IMR-90 (cell line): ENCODE measurements around the gene KLHL14. TPM values are rescaled to one million over a fixed set of nuclear protein-coding genes. Genes with fewer than 3 reads are reported as not detected.

ENCODE experiments used
- ATAC-seq: fragments of 200-7000 bp; cut with Tn5 transposase; 2 replicates; pipeline ENCODE4 v1.9.1; 2020; ENCODE audit warnings: low read depth, mild to moderate bottlenecking, moderate library complexity
- BruUV-seq: library from RNA; stranded (reverse); fragments of 400-500 nt; replicated peaks from 2 replicates; lab custom pipeline; 2021; lab: Mats Ljungman, UMichigan
- CTCF ChIA-PET: fragments of 300-600 bp; formaldehyde crosslinking; extraction: SDS; loops from one replicate; lab custom pipeline; 2021; ENCODE audit warnings: antibody characterized with exemption; lab: Yijun Ruan, JAX
- POLR2A ChIA-PET: fragments of 300-600 bp; sonication (Branson Sonifier 250); formaldehyde crosslinking; loops from one replicate; lab custom pipeline; 2022; ENCODE audit warnings: antibody characterized with exemption; ENCODE audit not compliant: unreplicated experiment; lab: Charles Lee
- DNase-seq: peaks from one replicate; pipeline ENCODE4 v3.0.0; 2013
- H2AFZ ChIP-seq: replicated peaks from 2 replicates; pipeline ENCODE3; 2013; ENCODE audit warnings: low read length, mild to moderate bottlenecking; ENCODE audit not compliant: poor library complexity
- H2AK5ac ChIP-seq: 2 replicates; pipeline ENCODE4 v1.6.1; 2013; ENCODE audit warnings: low read depth, low read length, inconsistent platforms
- H2AK9ac ChIP-seq: replicated peaks from 2 replicates; pipeline ENCODE3; 2013; ENCODE audit warnings: mild to moderate bottlenecking, low read depth, low read length, moderate library complexity; ENCODE audit not compliant: poor library complexity
- H2BK120ac ChIP-seq: 2 replicates; pipeline ENCODE4 v1.6.1; 2013; ENCODE audit warnings: low read depth, low read length, inconsistent platforms
- H2BK15ac ChIP-seq: 3 replicates; pipeline ENCODE4 v1.6.1; 2013; ENCODE audit warnings: low read depth, low read length, inconsistent platforms
- H2BK20ac ChIP-seq: 2 replicates; pipeline ENCODE4 v1.6.1; 2013; ENCODE audit warnings: low read depth, mild to moderate bottlenecking, inconsistent platforms, low read length, moderate library complexity
- H2BK5ac ChIP-seq: 2 replicates; pipeline ENCODE4 v1.6.1; 2013; ENCODE audit warnings: mild to moderate bottlenecking, low read depth, low read length, inconsistent platforms; ENCODE audit not compliant: poor library complexity, severe bottlenecking
- H3K14ac ChIP-seq: replicated peaks from 2 replicates; pipeline ENCODE4 v1.6.1; 2013; ENCODE audit warnings: low read depth, low read length, inconsistent platforms
- H3K18ac ChIP-seq: 2 replicates; pipeline ENCODE4 v1.6.1; 2013; ENCODE audit warnings: low read depth, low read length, control low read depth
- H3K23ac ChIP-seq: 2 replicates; pipeline ENCODE4 v1.6.1; 2013; ENCODE audit warnings: low read depth, low read length, inconsistent platforms
- H3K27ac ChIP-seq: 2 replicates; pipeline ENCODE4 v1.5.1; 2013; ENCODE audit warnings: mild to moderate bottlenecking, control low read depth, low read length; ENCODE audit not compliant: insufficient read depth
- H3K27me3 ChIP-seq: 2 replicates; pipeline ENCODE4 v1.6.1; 2013; ENCODE audit warnings: low read length; ENCODE audit not compliant: control insufficient read depth, insufficient read depth
- H3K36me3 ChIP-seq: 2 replicates; pipeline ENCODE4 v1.6.1; 2013; ENCODE audit warnings: low read length, mixed read lengths; ENCODE audit not compliant: control insufficient read depth, insufficient read depth
- H3K4ac ChIP-seq: 2 replicates; pipeline ENCODE4 v1.6.1; 2013; ENCODE audit warnings: low read depth, low read length, inconsistent platforms
- H3K4me1 ChIP-seq: 2 replicates; pipeline ENCODE4 v1.6.1; 2013; ENCODE audit warnings: low read length, mixed read lengths; ENCODE audit not compliant: control insufficient read depth, insufficient read depth
- H3K4me2 ChIP-seq: 2 replicates; pipeline ENCODE4 v1.6.1; 2013; ENCODE audit warnings: low read depth, mild to moderate bottlenecking, control low read depth, low read length, moderate library complexity
- H3K4me3 ChIP-seq: 2 replicates; pipeline ENCODE4 v1.5.1; 2013; ENCODE audit warnings: low read depth, mild to moderate bottlenecking, control low read depth, low read length, moderate library complexity; ENCODE audit not compliant: insufficient read depth
- H3K56ac ChIP-seq: 2 replicates; pipeline ENCODE4 v1.6.1; 2013; ENCODE audit warnings: low read length, inconsistent platforms; ENCODE audit not compliant: insufficient read depth; ENCODE audit errors: extremely low read depth
- H3K79me1 ChIP-seq, 2 experiments: 2 replicates each; pipeline ENCODE4 v1.6.1; 2013; ENCODE audit warnings: low read length in 2 of 2, inconsistent platforms in 1 of 2, low read depth in 1 of 2
- H3K9ac ChIP-seq: 2 replicates; pipeline ENCODE4 v1.6.1; 2013; ENCODE audit warnings: low read depth, low read length, control low read depth
- H3K9me1 ChIP-seq: 2 replicates; pipeline ENCODE4 v1.6.1; 2013; ENCODE audit warnings: low read length, inconsistent platforms; ENCODE audit not compliant: insufficient read depth
- H3K9me3 ChIP-seq: 2 replicates; pipeline ENCODE4 v1.6.1; 2013; ENCODE audit warnings: low read length; ENCODE audit not compliant: control insufficient read depth, insufficient read depth
- H4K20me1 ChIP-seq: 2 replicates; pipeline ENCODE4 v1.6.1; 2013; ENCODE audit warnings: low read length, inconsistent platforms; ENCODE audit not compliant: insufficient read depth
- H4K5ac ChIP-seq: 2 replicates; pipeline ENCODE4 v1.6.1; 2013; ENCODE audit warnings: mild to moderate bottlenecking, low read depth, low read length, control low read depth
- H4K8ac ChIP-seq, 2 experiments: 2 replicates each; pipeline ENCODE4 v1.6.1; 2013; ENCODE audit warnings: low read depth in 2 of 2, low read length in 2 of 2, control low read depth in 1 of 2, inconsistent platforms in 1 of 2
- H4K91ac ChIP-seq: 2 replicates; pipeline ENCODE4 v1.6.1; 2013; ENCODE audit warnings: low read depth, low read length, inconsistent platforms; ENCODE audit not compliant: insufficient read depth
- BHLHE40 ChIP-seq: fragments of 150-350 bp; IDR thresholded peaks from 2 replicates; pipeline ENCODE4 v1.6.1; 2016; ENCODE audit warnings: mild to moderate bottlenecking, low read depth, low read length
- CEBPB ChIP-seq: IDR thresholded peaks from 2 replicates; pipeline ENCODE4 v1.6.1; 2012; ENCODE audit warnings: low read depth, low read length, improper control_type of control experiment
- CHD1 ChIP-seq: IDR thresholded peaks from 2 replicates; pipeline ENCODE4 v1.6.1; 2012; ENCODE audit warnings: low read depth, low read length, improper control_type of control experiment
- MAFK ChIP-seq: IDR thresholded peaks from 2 replicates; pipeline ENCODE4 v1.6.1; 2012; ENCODE audit warnings: low read depth, low read length, improper control_type of control experiment
- MAZ ChIP-seq: IDR thresholded peaks from 2 replicates; pipeline ENCODE4 v1.6.1; 2012; ENCODE audit warnings: low read depth, mild to moderate bottlenecking, low read length, improper control_type of control experiment, moderate library complexity, borderline replicate concordance
- POLR2A ChIP-seq: IDR thresholded peaks from 2 replicates; pipeline ENCODE4 v1.6.1; 2012; ENCODE audit warnings: mild to moderate bottlenecking, low read depth, low read length
- RAD21 ChIP-seq: IDR thresholded peaks from 2 replicates; pipeline ENCODE4 v1.6.1; 2012; ENCODE audit warnings: low read length, improper control_type of control experiment
- RCOR1 ChIP-seq: IDR thresholded peaks from 2 replicates; pipeline ENCODE4 v1.6.1; 2012; ENCODE audit warnings: mild to moderate bottlenecking, low read length, improper control_type of control experiment; ENCODE audit not compliant: insufficient replicate concordance
- SMC3 ChIP-seq: fragments of 150-350 bp; IDR thresholded peaks from 2 replicates; pipeline ENCODE4 v1.6.1; 2016; ENCODE audit warnings: low read depth, mild to moderate bottlenecking, antibody characterized with exemption, low read length, moderate library complexity
- WGBS, 2 experiments: methylation state at CpG; one replicate each; pipeline versions ENCODE4 v1.1.5 to v1.1.7; 2013; ENCODE audit warnings: missing lambda C conversion rate in 2 of 2; ENCODE audit not compliant: insufficient read length in 1 of 2; ENCODE audit errors: extremely low coverage in 2 of 2; 5-methylcytosine and 5-hydroxymethylcytosine counted together
- dilution Hi-C: fragments of 300-500 bp; cut with HindIII; formaldehyde crosslinking; loops from one replicate; pipeline ENCODE4 v1.14.3; 2018; ENCODE audit warnings: low sequenced_read_pairs; ENCODE audit not compliant: unreplicated experiment
- in situ Hi-C: fragments of 300-500 bp; cut with MboI; formaldehyde crosslinking; loops from 3 replicates; pipeline ENCODE4 v1.14.3; 2019; ENCODE audit warnings: low sequenced_read_pairs, inconsistent platforms, mixed read lengths
- intact Hi-C: fragments of 100-400 bp; cut with micrococcal nuclease; formaldehyde crosslinking; loops from 2 replicates; pipeline ENCODE4 v1.10.0; 2022
- polyA plus RNA-seq, 3 experiments: library from polyadenylated mRNA; depleted of rRNA; stranded (reverse); fragments of >200 nt; gene quantifications; 2 replicates each; pipeline ENCODE4 v1.2.3, GENCODE V29; 2012; ENCODE audit warnings: low replicate concordance in 1 of 3
- total RNA-seq: library from RNA; depleted of rRNA; stranded (reverse); fragments of >200 nt; gene quantifications from 2 replicates; pipeline ENCODE4 v1.2.3, GENCODE V29; 2012
- TF ChIP-seq, protein P1 (sequence below): conservative IDR thresholded peaks from 2 replicates; pipeline ENCODE4 v1.5.1; 2012; ENCODE audit warnings: mild to moderate bottlenecking, low read depth, low read length, improper control_type of control experiment
- TF ChIP-seq, protein P2 (sequence below): fragments of 150-350 bp; IDR thresholded peaks from 2 replicates; pipeline ENCODE4 v1.6.1; 2016; ENCODE audit warnings: low read depth, mild to moderate bottlenecking, low read length, moderate library complexity, borderline replicate concordance

KLHL14 gene
- total and polyA plus RNA-seq, 2 of the 4 experiments (the other 2 are of a cell fraction) = not detected

DNA sequence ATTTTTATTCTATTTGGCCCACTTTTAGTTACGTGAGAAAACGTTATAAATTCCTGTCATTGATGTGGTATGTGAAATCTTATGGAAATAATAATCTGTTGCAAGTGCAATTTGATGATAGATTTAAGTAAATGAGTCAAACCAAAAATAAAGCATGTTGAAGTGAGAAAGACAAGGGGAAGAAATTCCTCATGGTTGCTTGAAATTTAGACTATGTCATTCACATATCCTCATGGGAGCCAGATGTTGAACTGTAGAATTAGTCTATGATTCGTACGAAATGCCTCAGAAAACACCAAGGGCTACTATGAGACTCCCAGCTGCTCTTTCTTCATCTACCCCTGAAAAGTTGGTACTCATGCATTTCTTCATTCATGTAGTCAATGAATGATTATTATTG, 55.7 kb downstream of the KLHL14 start:
- H3K56ac ChIP-seq = no peak overlapping the region

More for the DNA sequence above, 55.7 kb downstream of the KLHL14 start:
- ChIA-PET CTCF (no interaction called here), POLR2A (no interaction called here)
- H2BK15ac ChIP-seq = no peak overlapping the region
- no peaks in the 10 kb centered on the region for H3K9me1 ChIP-seq
- H4K20me1 ChIP-seq = no peaks in the 10 kb centered on the region
- H3K4ac ChIP-seq = no peak overlapping the region
- WGBS, 2 experiments = no CpG with 5 or more reads among the region's 4 CpGs
- no peaks in the 10 kb centered on the region for H3K79me1 ChIP-seq
- BruUV-seq = no TSS peak
- no peak overlapping the region for H2BK120ac ChIP-seq
- H2BK20ac ChIP-seq = no peak overlapping the region
- dilution Hi-C loops (no loop called here), in situ Hi-C loops (no loop called here), intact Hi-C loops (no loop called here)
- no peak overlapping the region for H3K14ac ChIP-seq
- H3K4me1 ChIP-seq = no peaks in the 10 kb centered on the region
- H3K18ac ChIP-seq = no peak overlapping the region
- H4K5ac ChIP-seq = no peak overlapping the region
- no peak overlapping the region for H2AFZ ChIP-seq
- H4K91ac ChIP-seq = no peak overlapping the region
- no peaks in the 10 kb centered on the region for H3K36me3 ChIP-seq
- no peak overlapping the region for H3K9ac ChIP-seq
- H2BK5ac ChIP-seq = no peak overlapping the region
- no peak overlapping the region for H3K4me2 ChIP-seq
- no peak for ATAC-seq
- no peak for TF ChIP-seq MAFK
- no peak for TF ChIP-seq MAZ
- TF ChIP-seq, protein P1, sequence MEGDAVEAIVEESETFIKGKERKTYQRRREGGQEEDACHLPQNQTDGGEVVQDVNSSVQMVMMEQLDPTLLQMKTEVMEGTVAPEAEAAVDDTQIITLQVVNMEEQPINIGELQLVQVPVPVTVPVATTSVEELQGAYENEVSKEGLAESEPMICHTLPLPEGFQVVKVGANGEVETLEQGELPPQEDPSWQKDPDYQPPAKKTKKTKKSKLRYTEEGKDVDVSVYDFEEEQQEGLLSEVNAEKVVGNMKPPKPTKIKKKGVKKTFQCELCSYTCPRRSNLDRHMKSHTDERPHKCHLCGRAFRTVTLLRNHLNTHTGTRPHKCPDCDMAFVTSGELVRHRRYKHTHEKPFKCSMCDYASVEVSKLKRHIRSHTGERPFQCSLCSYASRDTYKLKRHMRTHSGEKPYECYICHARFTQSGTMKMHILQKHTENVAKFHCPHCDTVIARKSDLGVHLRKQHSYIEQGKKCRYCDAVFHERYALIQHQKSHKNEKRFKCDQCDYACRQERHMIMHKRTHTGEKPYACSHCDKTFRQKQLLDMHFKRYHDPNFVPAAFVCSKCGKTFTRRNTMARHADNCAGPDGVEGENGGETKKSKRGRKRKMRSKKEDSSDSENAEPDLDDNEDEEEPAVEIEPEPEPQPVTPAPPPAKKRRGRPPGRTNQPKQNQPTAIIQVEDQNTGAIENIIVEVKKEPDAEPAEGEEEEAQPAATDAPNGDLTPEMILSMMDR = no peak
- TF ChIP-seq, protein P2, sequence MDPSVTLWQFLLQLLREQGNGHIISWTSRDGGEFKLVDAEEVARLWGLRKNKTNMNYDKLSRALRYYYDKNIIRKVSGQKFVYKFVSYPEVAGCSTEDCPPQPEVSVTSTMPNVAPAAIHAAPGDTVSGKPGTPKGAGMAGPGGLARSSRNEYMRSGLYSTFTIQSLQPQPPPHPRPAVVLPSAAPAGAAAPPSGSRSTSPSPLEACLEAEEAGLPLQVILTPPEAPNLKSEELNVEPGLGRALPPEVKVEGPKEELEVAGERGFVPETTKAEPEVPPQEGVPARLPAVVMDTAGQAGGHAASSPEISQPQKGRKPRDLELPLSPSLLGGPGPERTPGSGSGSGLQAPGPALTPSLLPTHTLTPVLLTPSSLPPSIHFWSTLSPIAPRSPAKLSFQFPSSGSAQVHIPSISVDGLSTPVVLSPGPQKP = no peak
- TF ChIP-seq BHLHE40 = no peak
- TF ChIP-seq CHD1 = no peak
- TF ChIP-seq CEBPB = no peak
- no peak for TF ChIP-seq SMC3
- TF ChIP-seq POLR2A = no peak
- no peak for TF ChIP-seq RAD21
- no peak for TF ChIP-seq RCOR1
- no peak overlapping the region for H3K4me3 ChIP-seq
- H3K9me3 ChIP-seq = no peaks in the 10 kb centered on the region
- H2AK9ac ChIP-seq = no peak overlapping the region
- H2AK5ac ChIP-seq = no peak overlapping the region
- H3K27ac ChIP-seq = no peak overlapping the region
- H3K27me3 ChIP-seq = no peaks in the 10 kb centered on the region
- no peak overlapping the region for H3K23ac ChIP-seq
- H4K8ac ChIP-seq = no peak overlapping the region
- DNase-seq = no peak
